HUES6 (cell line): Measurements from ENCODE around the gene EML1.

Experiments
- H3K27ac ChIP-seq: 2 replicates; pipeline ENCODE4 v1.7.0; 2013; ENCODE audit warnings: low read depth, mild to moderate bottlenecking, low read length, inconsistent platforms
- H3K27me3 ChIP-seq: 2 replicates; pipeline ENCODE4 v1.6.1; 2013; ENCODE audit warnings: low read length; ENCODE audit not compliant: control insufficient read depth, insufficient read depth
- H3K36me3 ChIP-seq: 2 replicates; pipeline ENCODE4 v1.6.1; 2013; ENCODE audit warnings: low read length; ENCODE audit not compliant: control insufficient read depth, insufficient read depth
- H3K4me1 ChIP-seq: 2 replicates; pipeline ENCODE4 v1.6.1; 2013; ENCODE audit warnings: low read length; ENCODE audit not compliant: control insufficient read depth, insufficient read depth
- H3K4me3 ChIP-seq: 2 replicates; pipeline ENCODE4 v1.5.1; 2013; ENCODE audit warnings: low read depth, low read length
- H3K9ac ChIP-seq: one replicate; pipeline ENCODE4 v1.6.1; 2013; ENCODE audit warnings: mild to moderate bottlenecking, low read length
- H3K9me3 ChIP-seq: 2 replicates; pipeline ENCODE4 v1.6.1; 2013; ENCODE audit warnings: low read depth, low read length; ENCODE audit not compliant: control insufficient read depth, insufficient read depth

EML1 gene

GRCh38 chr14:99784508-99784907 is 8.7 kb upstream of the EML1 start:
- Histone ChIP-seq H3K4me1 (peaks cover 7% of the 10 kb centered on the region), H3K27ac (no peak overlapping the region), H3K27me3 (no peaks in the 10 kb centered on the region; the same call in 1 of the 2 replicates), H3K9me3 (0 out of 2 replicates have a peak, but pooled peaks cover 6% of the 10 kb centered on the region), H3K9ac (no peak overlapping the region), H3K4me3 (no peak overlapping the region), H3K36me3 (no peaks in the 10 kb centered on the region)

- Histone ChIP-seq H3K27me3 (no peaks in the 10 kb centered on the region; the same call in 1 of the 2 replicates), H3K9ac (no peak overlapping the region), H3K36me3 (no peaks in the 10 kb centered on the region), H3K27ac (no peak overlapping the region), H3K9me3 (no peaks in the 10 kb centered on the region), H3K4me1 (peaks cover 7% of the 10 kb centered on the region), H3K4me3 (no peak overlapping the region)
Measured at GRCh38 chr14:99785426-99785825, 7.8 kb upstream of the EML1 start.

GRCh38 chr14:99786511-99786989 is 6.7 kb upstream of the EML1 start:
- Histone ChIP-seq H3K4me1 (peaks cover 8% of the 10 kb centered on the region), H3K36me3 (no peaks in the 10 kb centered on the region), H3K4me3 (no peak overlapping the region), H3K27me3 (no peaks in the 10 kb centered on the region; the same call in 1 of the 2 replicates), H3K27ac (no peak overlapping the region), H3K9me3 (no peaks in the 10 kb centered on the region), H3K9ac (no peak overlapping the region)

- Histone ChIP-seq H3K27me3 (peaks cover 12% of the 10 kb centered on the region), H3K36me3 (no peaks in the 10 kb centered on the region), H3K9ac (no peak overlapping the region), H3K27ac (no peak overlapping the region), H3K4me3 (no peak overlapping the region), H3K9me3 (no peaks in the 10 kb centered on the region), H3K4me1 (peaks cover 17% of the 10 kb centered on the region)
Measured at GRCh38 chr14:99788713-99789112, 4.5 kb upstream of the EML1 start.

GRCh38 chr14:99789581-99789980 is 3.6 kb upstream of the EML1 start:
- Histone ChIP-seq H3K27ac (no peak overlapping the region), H3K9me3 (no peaks in the 10 kb centered on the region), H3K9ac (no peak overlapping the region), H3K4me1 (peaks cover 17% of the 10 kb centered on the region), H3K36me3 (no peaks in the 10 kb centered on the region), H3K27me3 (peaks cover 12% of the 10 kb centered on the region), H3K4me3 (no peak overlapping the region)

GRCh38 chr14:99790201-99790977 is 2.8 kb upstream of the EML1 start:
- no peaks in the 10 kb centered on the region for H3K36me3 ChIP-seq

GRCh38 chr14:99790978-99791376 is 2.2 kb upstream of the EML1 start:
- Histone ChIP-seq H3K27ac (no peak overlapping the region), H3K4me1 (peaks cover 17% of the 10 kb centered on the region), H3K4me3 (no peak overlapping the region), H3K9ac (no peak overlapping the region), H3K9me3 (no peaks in the 10 kb centered on the region), H3K27me3 (peaks cover 12% of the 10 kb centered on the region), H3K36me3 (no peaks in the 10 kb centered on the region)

More at GRCh38 chr14:99790201-99790977, 2.8 kb upstream of the EML1 start:
- Histone ChIP-seq H3K9me3 (no peaks in the 10 kb centered on the region), H3K9ac (no peak overlapping the region), H3K27me3 (peaks cover 12% of the 10 kb centered on the region), H3K27ac (no peak overlapping the region), H3K4me3 (no peak overlapping the region), H3K4me1 (peaks cover 17% of the 10 kb centered on the region)

GRCh38 chr14:99791476-99792209 is 1.6 kb upstream of the EML1 start:
- Histone ChIP-seq H3K4me1 (peaks cover 17% of the 10 kb centered on the region), H3K4me3 (no peak overlapping the region), H3K27ac (no peak overlapping the region), H3K36me3 (no peaks in the 10 kb centered on the region), H3K27me3 (peaks cover 12% of the 10 kb centered on the region), H3K9ac (no peak overlapping the region), H3K9me3 (no peaks in the 10 kb centered on the region)

GRCh38 chr14:99792210-99792535 is 1.0 kb upstream of the EML1 start:
- Histone ChIP-seq H3K9me3 (no peaks in the 10 kb centered on the region; the same call in 1 of the 2 replicates), H3K9ac (peak overlapping the region; percentile 71), H3K36me3 (no peaks in the 10 kb centered on the region), H3K4me1 (peaks cover 17% of the 10 kb centered on the region), H3K4me3 (peak overlapping the region; percentile 62; the same call in 1 of the 2 replicates), H3K27me3 (peaks cover 12% of the 10 kb centered on the region), H3K27ac (no peak overlapping the region)

- no peaks in the 10 kb centered on the region; the same call in 1 of the 2 replicates for H3K9me3 ChIP-seq
- no peak overlapping the region for H3K27ac ChIP-seq
- peaks cover 17% of the 10 kb centered on the region for H3K4me1 ChIP-seq
- H3K27me3 ChIP-seq, result peaks cover 12% of the 10 kb centered on the region
- no peaks in the 10 kb centered on the region for H3K36me3 ChIP-seq
- peak overlapping the region; percentile 62 for H3K4me3 ChIP-seq
- H3K9ac ChIP-seq, result peak overlapping the region; percentile 71
Measured at GRCh38 chr14:99792551-99793212, 531 bp upstream of the EML1 start.
